GM23338 (cell line): ENCODE data around the gene SFT2D3. TPM values are rescaled to one million over a fixed set of nuclear protein-coding genes. Genes with fewer than 3 reads are reported as not detected.

Source experiments
- ATAC-seq: fragments of 200-7000 bp; cut with Tn5 transposase; 3 replicates; pipeline ENCODE4 v1.9.1; 2020
- DNase-seq: peaks from one replicate; pipeline ENCODE4 v3.0.0-alpha.2; 2015; ENCODE audit warnings: low spot score
- H2AFZ ChIP-seq: fragments of 200-600 bp; sonication (generic); 2 replicates; pipeline ENCODE4 v1.8.0; 2016; ENCODE audit warnings: antibody characterized with exemption, mild to moderate bottlenecking, moderate library complexity
- H3F3A ChIP-seq: fragments of 200-600 bp; sonication (generic); replicated peaks from 2 replicates; pipeline ENCODE4 v1.8.0; 2017; ENCODE audit warnings: antibody characterized with exemption, mixed run types, low read depth
- H3K27ac ChIP-seq: fragments of 200-600 bp; sonication (generic); 2 replicates; pipeline ENCODE4 v1.6.1; 2016; ENCODE audit warnings: low read depth
- H3K27me3 ChIP-seq: fragments of 200-600 bp; sonication (generic); 2 replicates; pipeline ENCODE4 v1.8.0; 2016; ENCODE audit warnings: mild to moderate bottlenecking, mixed run types, moderate library complexity; ENCODE audit not compliant: insufficient read depth
- H3K36me3 ChIP-seq: fragments of 200-600 bp; sonication (generic); 2 replicates; pipeline ENCODE4 v1.8.0; 2016; ENCODE audit warnings: mild to moderate bottlenecking; ENCODE audit not compliant: insufficient read depth
- H3K4me1 ChIP-seq: fragments of 200-600 bp; sonication (generic); 2 replicates; pipeline ENCODE4 v1.8.0; 2016; ENCODE audit warnings: mild to moderate bottlenecking, moderate library complexity; ENCODE audit not compliant: insufficient read depth
- H3K4me2 ChIP-seq: fragments of 200-600 bp; sonication (generic); 2 replicates; pipeline ENCODE4 v1.7.1; 2017; ENCODE audit warnings: mixed run types
- H3K4me3 ChIP-seq: fragments of 200-600 bp; sonication (generic); 2 replicates; pipeline ENCODE4 v1.6.1; 2016; ENCODE audit warnings: mixed run types
- H3K79me2 ChIP-seq: fragments of 200-600 bp; sonication (generic); replicated peaks from 2 replicates; pipeline ENCODE4 v1.8.0; 2017; ENCODE audit warnings: mild to moderate bottlenecking; ENCODE audit not compliant: insufficient read depth
- H3K9me2 ChIP-seq: fragments of 200-600 bp; sonication (generic); 2 replicates; pipeline ENCODE4 v1.8.0; 2017; ENCODE audit not compliant: insufficient read depth
- H4K20me1 ChIP-seq: fragments of 200-600 bp; sonication (generic); replicated peaks from 2 replicates; pipeline ENCODE4 v1.8.0; 2017; ENCODE audit warnings: mild to moderate bottlenecking; ENCODE audit not compliant: insufficient read depth
- H3K27ac Mint-ChIP-seq: 2 replicates; pipeline ENCODE4 v1.8.0; 2020; ENCODE audit warnings: inconsistent platforms, mild to moderate bottlenecking, moderate library complexity, mixed read lengths
- H3K27me3 Mint-ChIP-seq: 3 replicates; pipeline ENCODE4 v1.8.0; 2022; ENCODE audit warnings: low read depth, mild to moderate bottlenecking, moderate library complexity, mixed read lengths, inconsistent platforms; ENCODE audit not compliant: insufficient read depth, poor library complexity
- H3K36me3 Mint-ChIP-seq: 3 replicates; pipeline ENCODE4 v1.8.0; 2021; ENCODE audit warnings: low read depth, mild to moderate bottlenecking, inconsistent platforms, moderate library complexity, mixed read lengths
- H3K4me1 Mint-ChIP-seq: 3 replicates; pipeline ENCODE4 v1.8.0; 2020; ENCODE audit warnings: mild to moderate bottlenecking, inconsistent platforms, mixed read lengths
- H3K4me3 Mint-ChIP-seq: 3 replicates; pipeline ENCODE4 v1.8.0; 2021; ENCODE audit warnings: moderate library complexity, mild to moderate bottlenecking, inconsistent platforms, mixed read lengths
- H3K9me3 Mint-ChIP-seq: 3 replicates; pipeline ENCODE4 v1.8.0; 2020; ENCODE audit warnings: moderate library complexity, mild to moderate bottlenecking, inconsistent platforms, mixed read lengths
- CREB1 ChIP-seq: fragments of 250-450 bp; sonication (Bioruptor Pico); IDR thresholded peaks from 2 replicates; pipeline ENCODE4 v1.5.0; 2020; ENCODE audit warnings: low read depth, mild to moderate bottlenecking, moderate library complexity
- EZH2 ChIP-seq: fragments of 200-600 bp; sonication (generic); IDR thresholded peaks from one replicate; pipeline ENCODE4 v1.8.0; 2017; ENCODE audit warnings: antibody characterized with exemption, mild to moderate bottlenecking, low read depth; ENCODE audit not compliant: unreplicated experiment
- EZH2phosphoT487 ChIP-seq: fragments of 200-600 bp; sonication (generic); IDR thresholded peaks from one replicate; pipeline ENCODE4 v1.8.1; 2018; ENCODE audit warnings: antibody characterized with exemption; ENCODE audit not compliant: unreplicated experiment
- JUNB ChIP-seq: IDR thresholded peaks from one replicate; pipeline ENCODE4 v1.6.1; 2016; ENCODE audit warnings: antibody characterized with exemption; ENCODE audit not compliant: unreplicated experiment
- NANOG ChIP-seq: IDR thresholded peaks from 2 replicates; pipeline ENCODE4 v1.6.1; 2016; ENCODE audit warnings: antibody characterized with exemption, borderline replicate concordance
- POLR2AphosphoS5 ChIP-seq: IDR thresholded peaks from 2 replicates; pipeline ENCODE4 v1.6.1; 2016; ENCODE audit warnings: antibody characterized with exemption, low read depth
- STAT1 ChIP-seq: IDR thresholded peaks from one replicate; pipeline ENCODE4 v1.6.1; 2016; ENCODE audit warnings: antibody characterized with exemption; ENCODE audit not compliant: unreplicated experiment
- ZNF114 ChIP-seq: fragments of 250-450 bp; sonication (Bioruptor Pico); IDR thresholded peaks from 2 replicates; pipeline ENCODE4 v1.5.0; 2020; ENCODE audit warnings: mild to moderate bottlenecking, moderate library complexity
- polyA plus RNA-seq: library from polyadenylated mRNA; unstranded; fragments of >200 nt; fragmentation: Nextera tagmentation; extraction: Ambion mirVana; gene quantifications from 2 replicates; pipeline ENCODE4 v1.2.1, GENCODE V29; 2016
- total RNA-seq: library from RNA; depleted of rRNA; stranded (reverse); fragments of >200 nt; shearing (Covaris generic); gene quantifications from 2 replicates; pipeline ENCODE4 v1.2.3, GENCODE V29; 2014
- TF ChIP-seq, protein P1 (sequence below): IDR thresholded peaks from 2 replicates; pipeline ENCODE4 v1.6.1; 2016; ENCODE audit warnings: antibody characterized with exemption
- TF ChIP-seq, protein P2 (sequence below): IDR thresholded peaks from one replicate; pipeline ENCODE4 v1.6.1; 2018; ENCODE audit warnings: antibody characterized with exemption; ENCODE audit not compliant: unreplicated experiment
- TF ChIP-seq, protein P3 (sequence below), 2 experiments: fragments of 200-600 bp in 1 of 2; sonication (generic) in 1 of 2; conservative IDR thresholded peaks; 2 replicates each; pipeline versions ENCODE4 v1.5.1 to v1.6.1; 2016 to 2017; ENCODE audit warnings: antibody characterized with exemption in 2 of 2, low read depth in 2 of 2, mild to moderate bottlenecking in 2 of 2, moderate library complexity in 1 of 2

The SFT2D3 gene
- total and polyA plus RNA-seq, 2 experiments from 2014 or later, result 13.7 TPM; not detected in 1

DNA sequence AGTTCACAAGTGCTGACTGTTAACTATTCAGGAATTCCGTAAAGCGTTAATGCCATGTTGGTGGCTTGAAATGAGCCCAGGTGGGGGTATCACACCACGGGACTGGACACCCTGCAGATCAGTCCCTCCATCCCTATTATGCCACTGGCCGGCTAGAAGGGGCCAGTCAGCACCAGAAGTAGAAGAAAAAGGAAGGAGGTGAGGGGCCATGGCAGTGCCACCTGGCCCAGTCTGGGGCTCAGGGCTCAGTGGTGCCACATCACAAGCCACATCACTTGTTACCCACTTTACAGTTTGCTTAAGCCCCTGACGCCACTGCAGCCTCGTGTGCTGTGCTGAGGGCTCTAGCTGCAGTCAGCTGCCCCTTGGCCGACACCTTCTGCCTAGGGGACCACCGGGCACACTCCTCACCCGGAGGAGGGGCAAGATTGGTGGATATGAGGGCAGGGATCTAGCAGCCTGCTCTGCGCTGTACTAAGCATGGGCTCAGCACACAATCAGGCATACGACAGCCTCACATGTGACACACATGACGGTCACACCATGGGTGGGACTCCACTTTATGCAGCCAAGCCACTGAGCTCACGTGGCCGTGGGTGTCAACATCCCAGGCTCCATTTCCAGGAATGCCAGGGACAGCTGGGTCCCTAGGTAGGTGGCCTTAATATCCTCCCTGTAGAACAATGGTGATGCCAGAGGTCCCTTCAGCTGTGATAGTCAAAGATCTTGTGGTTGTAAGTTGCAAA lies 29.6 kb upstream of the SFT2D3 start:
- ATAC-seq, result no peak
- no peak for DNase-seq
- Histone ChIP-seq H3F3A (0 out of 2 replicates have a peak, but pooled peaks cover 4% of the 10 kb centered on the region), H3K4me2 (no peak overlapping the region), H4K20me1 (no peaks in the 10 kb centered on the region), H3K9me2 (no peaks in the 10 kb centered on the region), H3K4me1 (peaks cover 6% of the 10 kb centered on the region), H3K4me3 (no peak overlapping the region), H3K27me3 (peaks cover 38% of the 10 kb centered on the region), H3K36me3 (no peaks in the 10 kb centered on the region), H3K27ac (no peak overlapping the region), H2AFZ (no peak overlapping the region), H3K79me2 (no peaks in the 10 kb centered on the region)
- no peak overlapping the region for H3K4me3 Mint-ChIP-seq
- TF ChIP-seq, protein P1, sequence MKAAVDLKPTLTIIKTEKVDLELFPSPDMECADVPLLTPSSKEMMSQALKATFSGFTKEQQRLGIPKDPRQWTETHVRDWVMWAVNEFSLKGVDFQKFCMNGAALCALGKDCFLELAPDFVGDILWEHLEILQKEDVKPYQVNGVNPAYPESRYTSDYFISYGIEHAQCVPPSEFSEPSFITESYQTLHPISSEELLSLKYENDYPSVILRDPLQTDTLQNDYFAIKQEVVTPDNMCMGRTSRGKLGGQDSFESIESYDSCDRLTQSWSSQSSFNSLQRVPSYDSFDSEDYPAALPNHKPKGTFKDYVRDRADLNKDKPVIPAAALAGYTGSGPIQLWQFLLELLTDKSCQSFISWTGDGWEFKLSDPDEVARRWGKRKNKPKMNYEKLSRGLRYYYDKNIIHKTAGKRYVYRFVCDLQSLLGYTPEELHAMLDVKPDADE, result no peak
- no peak for TF ChIP-seq STAT1
- no peak for TF ChIP-seq EZH2phosphoT487
- no peak for TF ChIP-seq CREB1 (CRISPR knock-in tag)
- no peak for TF ChIP-seq EZH2
- TF ChIP-seq ZNF114 (CRISPR knock-in tag), result no peak
- TF ChIP-seq NANOG, result no peak
- no peak for TF ChIP-seq POLR2AphosphoS5
- TF ChIP-seq, protein P2, sequence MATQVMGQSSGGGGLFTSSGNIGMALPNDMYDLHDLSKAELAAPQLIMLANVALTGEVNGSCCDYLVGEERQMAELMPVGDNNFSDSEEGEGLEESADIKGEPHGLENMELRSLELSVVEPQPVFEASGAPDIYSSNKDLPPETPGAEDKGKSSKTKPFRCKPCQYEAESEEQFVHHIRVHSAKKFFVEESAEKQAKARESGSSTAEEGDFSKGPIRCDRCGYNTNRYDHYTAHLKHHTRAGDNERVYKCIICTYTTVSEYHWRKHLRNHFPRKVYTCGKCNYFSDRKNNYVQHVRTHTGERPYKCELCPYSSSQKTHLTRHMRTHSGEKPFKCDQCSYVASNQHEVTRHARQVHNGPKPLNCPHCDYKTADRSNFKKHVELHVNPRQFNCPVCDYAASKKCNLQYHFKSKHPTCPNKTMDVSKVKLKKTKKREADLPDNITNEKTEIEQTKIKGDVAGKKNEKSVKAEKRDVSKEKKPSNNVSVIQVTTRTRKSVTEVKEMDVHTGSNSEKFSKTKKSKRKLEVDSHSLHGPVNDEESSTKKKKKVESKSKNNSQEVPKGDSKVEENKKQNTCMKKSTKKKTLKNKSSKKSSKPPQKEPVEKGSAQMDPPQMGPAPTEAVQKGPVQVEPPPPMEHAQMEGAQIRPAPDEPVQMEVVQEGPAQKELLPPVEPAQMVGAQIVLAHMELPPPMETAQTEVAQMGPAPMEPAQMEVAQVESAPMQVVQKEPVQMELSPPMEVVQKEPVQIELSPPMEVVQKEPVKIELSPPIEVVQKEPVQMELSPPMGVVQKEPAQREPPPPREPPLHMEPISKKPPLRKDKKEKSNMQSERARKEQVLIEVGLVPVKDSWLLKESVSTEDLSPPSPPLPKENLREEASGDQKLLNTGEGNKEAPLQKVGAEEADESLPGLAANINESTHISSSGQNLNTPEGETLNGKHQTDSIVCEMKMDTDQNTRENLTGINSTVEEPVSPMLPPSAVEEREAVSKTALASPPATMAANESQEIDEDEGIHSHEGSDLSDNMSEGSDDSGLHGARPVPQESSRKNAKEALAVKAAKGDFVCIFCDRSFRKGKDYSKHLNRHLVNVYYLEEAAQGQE, result no peak
- TF ChIP-seq, protein P3, sequence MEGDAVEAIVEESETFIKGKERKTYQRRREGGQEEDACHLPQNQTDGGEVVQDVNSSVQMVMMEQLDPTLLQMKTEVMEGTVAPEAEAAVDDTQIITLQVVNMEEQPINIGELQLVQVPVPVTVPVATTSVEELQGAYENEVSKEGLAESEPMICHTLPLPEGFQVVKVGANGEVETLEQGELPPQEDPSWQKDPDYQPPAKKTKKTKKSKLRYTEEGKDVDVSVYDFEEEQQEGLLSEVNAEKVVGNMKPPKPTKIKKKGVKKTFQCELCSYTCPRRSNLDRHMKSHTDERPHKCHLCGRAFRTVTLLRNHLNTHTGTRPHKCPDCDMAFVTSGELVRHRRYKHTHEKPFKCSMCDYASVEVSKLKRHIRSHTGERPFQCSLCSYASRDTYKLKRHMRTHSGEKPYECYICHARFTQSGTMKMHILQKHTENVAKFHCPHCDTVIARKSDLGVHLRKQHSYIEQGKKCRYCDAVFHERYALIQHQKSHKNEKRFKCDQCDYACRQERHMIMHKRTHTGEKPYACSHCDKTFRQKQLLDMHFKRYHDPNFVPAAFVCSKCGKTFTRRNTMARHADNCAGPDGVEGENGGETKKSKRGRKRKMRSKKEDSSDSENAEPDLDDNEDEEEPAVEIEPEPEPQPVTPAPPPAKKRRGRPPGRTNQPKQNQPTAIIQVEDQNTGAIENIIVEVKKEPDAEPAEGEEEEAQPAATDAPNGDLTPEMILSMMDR (conservative IDR thresholded peaks at IDR 0.05; ENCODE audit: low read depth in 2 of 2), result no peak
- no peak for TF ChIP-seq JUNB
- H3K36me3 Mint-ChIP-seq, result no peaks in the 10 kb centered on the region
- no peaks in the 10 kb centered on the region; the same call in 2 of the 3 replicates for H3K9me3 Mint-ChIP-seq
- peaks cover 8% of the 10 kb centered on the region for H3K4me1 Mint-ChIP-seq
- no peak overlapping the region for H3K27ac Mint-ChIP-seq
- H3K27me3 Mint-ChIP-seq, result peaks cover 32% of the 10 kb centered on the region
